Breast epithelium (tissue), 3 donors: ENCODE measurements around the gene RPH3AL.

Experiments
- POLR2A ChIP-seq: fragments of 450-650 bp; IDR thresholded peaks from one replicate; pipeline ENCODE4 v1.6.1; 2016; ENCODE audit warnings: antibody characterized with exemption, mild to moderate bottlenecking, moderate library complexity
- POLR2AphosphoS5 ChIP-seq, 3 donors: sonication (generic); formaldehyde crosslinking; IDR thresholded peaks; one replicate each; pipeline ENCODE4 v1.6.1; 2017; ENCODE audit warnings: antibody characterized with exemption in 3 of 3
- TF ChIP-seq, protein P1 (sequence below), 3 donors: fragments of 450-650 bp; IDR thresholded peaks; one replicate each; pipeline ENCODE4 v1.5.1; 2016 to 2017; ENCODE audit warnings: antibody characterized with exemption in 3 of 3, mild to moderate bottlenecking in 3 of 3, moderate library complexity in 3 of 3

DNA sequence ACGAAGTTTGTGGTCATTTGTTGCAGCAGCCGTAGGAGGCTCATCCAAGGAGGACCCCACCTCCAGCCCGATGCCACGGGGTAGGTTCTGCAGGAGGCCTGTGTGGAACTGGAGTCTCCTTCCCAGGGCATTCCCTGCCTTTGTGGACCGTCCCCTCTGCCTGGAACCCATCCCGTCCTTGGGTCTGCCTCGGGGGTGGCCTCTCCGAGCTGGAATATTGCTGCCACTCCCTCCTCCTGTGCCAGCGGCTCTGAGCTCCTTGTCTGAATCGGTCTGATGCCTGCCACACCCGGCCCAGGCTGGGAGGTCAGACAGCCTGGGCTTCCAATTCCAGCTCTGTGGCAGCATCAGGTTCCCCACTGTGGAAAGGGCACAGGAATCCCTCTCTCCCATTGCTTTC lies 189.9 kb downstream of the RPH3AL start:
- TF ChIP-seq, protein P1, sequence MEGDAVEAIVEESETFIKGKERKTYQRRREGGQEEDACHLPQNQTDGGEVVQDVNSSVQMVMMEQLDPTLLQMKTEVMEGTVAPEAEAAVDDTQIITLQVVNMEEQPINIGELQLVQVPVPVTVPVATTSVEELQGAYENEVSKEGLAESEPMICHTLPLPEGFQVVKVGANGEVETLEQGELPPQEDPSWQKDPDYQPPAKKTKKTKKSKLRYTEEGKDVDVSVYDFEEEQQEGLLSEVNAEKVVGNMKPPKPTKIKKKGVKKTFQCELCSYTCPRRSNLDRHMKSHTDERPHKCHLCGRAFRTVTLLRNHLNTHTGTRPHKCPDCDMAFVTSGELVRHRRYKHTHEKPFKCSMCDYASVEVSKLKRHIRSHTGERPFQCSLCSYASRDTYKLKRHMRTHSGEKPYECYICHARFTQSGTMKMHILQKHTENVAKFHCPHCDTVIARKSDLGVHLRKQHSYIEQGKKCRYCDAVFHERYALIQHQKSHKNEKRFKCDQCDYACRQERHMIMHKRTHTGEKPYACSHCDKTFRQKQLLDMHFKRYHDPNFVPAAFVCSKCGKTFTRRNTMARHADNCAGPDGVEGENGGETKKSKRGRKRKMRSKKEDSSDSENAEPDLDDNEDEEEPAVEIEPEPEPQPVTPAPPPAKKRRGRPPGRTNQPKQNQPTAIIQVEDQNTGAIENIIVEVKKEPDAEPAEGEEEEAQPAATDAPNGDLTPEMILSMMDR (IDR thresholded peaks at IDR 0.05) = no peak
- TF ChIP-seq POLR2A (no peak), POLR2AphosphoS5 (IDR thresholded peaks at IDR 0.05) (no peak)
